HG03565 (cell line): ENCODE data around the gene CD7.
A peak's percentile ranks its signal among the peaks of the same experiment; 100 is the strongest.

Experiments used
- ATAC-seq: cut with Tn5 transposase; IDR thresholded peaks from one replicate; pipeline ENCODE4 v1.9.1; 2021; ENCODE audit warnings: mild to moderate bottlenecking, moderate library complexity; ENCODE audit not compliant: unreplicated experiment

The CD7 gene

GRCh38 chr17:82300707-82301270, 16.6 kb downstream of the CD7 start:
- ATAC-seq: no peak

DNA sequence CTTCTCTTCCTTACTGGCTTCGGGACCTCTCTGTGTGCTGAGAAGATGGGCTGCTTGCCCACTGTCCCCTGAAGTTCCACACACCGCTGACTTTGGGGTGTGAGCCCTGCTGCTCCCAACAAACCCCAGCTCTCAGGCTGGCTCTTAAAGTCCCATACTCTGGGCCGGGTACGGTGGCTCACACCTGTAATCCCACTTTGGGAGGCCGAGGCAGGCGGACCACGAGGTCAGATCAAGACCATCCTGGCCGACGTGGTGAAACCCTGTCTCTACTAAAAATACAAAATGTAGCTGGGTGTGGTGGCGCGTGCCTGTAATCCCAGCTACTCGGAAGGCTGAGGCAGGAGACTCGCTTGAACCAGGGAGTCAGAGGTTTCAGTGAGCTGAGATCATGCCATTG, 17.2 kb downstream of the CD7 start:
- ATAC-seq: no peak

DNA sequence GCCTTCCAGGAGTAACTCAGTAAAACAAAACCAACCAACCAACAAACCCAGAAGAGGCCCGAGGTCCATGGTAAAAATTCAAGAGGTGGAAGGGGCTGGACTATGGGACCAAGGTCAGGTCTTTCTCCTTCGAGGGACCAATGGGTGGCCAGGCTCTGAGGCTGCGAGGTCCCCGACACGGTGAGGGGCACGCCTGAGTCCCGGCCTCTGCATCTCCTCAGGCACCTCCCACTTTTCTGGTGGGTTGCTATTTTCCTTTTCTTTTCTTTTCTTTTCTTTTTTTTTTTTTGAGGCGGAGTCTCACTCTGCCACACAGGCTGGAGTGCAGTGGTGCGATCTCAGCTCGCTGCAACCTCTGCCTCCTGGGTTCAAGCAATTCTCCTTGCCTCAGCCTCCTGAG, 18.0 kb downstream of the CD7 start:
- no peak for ATAC-seq

- no peak for ATAC-seq
These were observed 18.6 kb downstream of the CD7 start for GRCh38 chr17:82298538-82299421.

DNA sequence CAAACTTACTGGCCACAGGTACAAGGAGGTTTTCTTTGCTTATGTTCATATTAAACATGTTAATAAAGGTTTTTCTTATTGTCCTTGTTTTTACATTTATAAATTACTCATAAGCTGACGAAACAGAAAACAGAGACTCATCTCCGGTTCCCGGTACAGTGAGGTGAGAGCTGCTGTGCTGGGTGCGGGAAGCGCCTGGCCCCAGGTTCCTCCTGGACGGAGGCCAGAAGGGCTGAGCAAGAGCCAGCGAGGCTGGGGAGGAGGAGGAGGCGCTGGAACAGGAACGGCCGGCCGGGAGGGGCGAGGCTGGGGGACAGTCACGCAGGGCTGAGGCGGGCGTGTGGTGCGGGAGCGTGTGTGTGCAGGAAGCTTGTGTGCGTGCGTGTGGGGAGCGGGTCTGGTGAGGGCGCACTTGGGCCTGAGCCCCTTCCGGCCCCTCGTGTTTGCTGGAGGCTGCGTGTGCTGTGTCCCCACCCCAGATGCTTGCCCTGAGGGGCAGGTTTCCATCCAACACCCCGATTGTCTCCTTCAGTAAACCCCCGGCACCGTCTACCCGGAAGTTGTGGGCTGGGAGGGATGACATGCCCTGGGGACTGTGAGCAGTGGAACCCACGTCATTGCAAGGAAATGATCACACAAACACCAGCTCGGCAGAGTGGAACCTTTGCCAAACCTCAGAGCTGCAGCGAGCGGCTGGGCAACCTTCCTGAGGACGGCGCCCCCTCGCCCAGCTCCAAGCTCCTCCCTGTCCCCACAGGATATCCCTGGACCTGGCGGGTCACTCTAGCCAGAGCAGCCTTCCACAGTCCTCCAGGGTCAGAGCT, 19.5 kb downstream of the CD7 start:
- peak; percentile 38 for ATAC-seq

DNA sequence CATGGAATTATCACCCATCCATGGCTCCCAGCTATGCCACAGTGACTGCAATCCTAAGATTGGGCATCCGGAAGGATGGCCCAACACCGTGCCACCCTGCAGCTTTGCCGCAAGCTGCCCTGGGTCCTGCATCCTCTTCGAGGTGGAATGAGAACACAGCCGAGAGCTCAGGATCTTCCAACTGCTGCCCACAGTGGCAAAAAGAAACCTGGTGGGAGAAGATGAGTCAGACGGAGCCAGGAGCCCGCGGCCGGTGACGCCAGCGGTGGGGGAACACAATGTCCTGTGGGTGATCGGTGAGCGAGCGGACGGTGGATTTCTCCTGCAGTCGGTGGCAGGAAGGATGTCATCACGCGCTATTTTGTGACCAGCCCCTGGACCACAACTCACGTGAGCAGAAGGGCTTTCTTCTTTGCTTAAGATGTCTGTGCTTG, 20.1 kb downstream of the CD7 start:
- peak; percentile 24 for ATAC-seq

GRCh38 chr17:82296511-82297279, 20.7 kb downstream of the CD7 start:
- no peak for ATAC-seq

GRCh38 chr17:82295472-82295814, 22.0 kb downstream of the CD7 start:
- no peak for ATAC-seq

GRCh38 chr17:82294064-82294773, 23.2 kb downstream of the CD7 start:
- ATAC-seq: no peak

GRCh38 chr17:82292251-82293154, 24.9 kb downstream of the CD7 start:
- peak; percentile 88 for ATAC-seq

GRCh38 chr17:82291582-82292250, 25.7 kb downstream of the CD7 start:
- ATAC-seq: no peak

- no peak for ATAC-seq
These were observed 29.3 kb downstream of the CD7 start for GRCh38 chr17:82287868-82288801.

DNA sequence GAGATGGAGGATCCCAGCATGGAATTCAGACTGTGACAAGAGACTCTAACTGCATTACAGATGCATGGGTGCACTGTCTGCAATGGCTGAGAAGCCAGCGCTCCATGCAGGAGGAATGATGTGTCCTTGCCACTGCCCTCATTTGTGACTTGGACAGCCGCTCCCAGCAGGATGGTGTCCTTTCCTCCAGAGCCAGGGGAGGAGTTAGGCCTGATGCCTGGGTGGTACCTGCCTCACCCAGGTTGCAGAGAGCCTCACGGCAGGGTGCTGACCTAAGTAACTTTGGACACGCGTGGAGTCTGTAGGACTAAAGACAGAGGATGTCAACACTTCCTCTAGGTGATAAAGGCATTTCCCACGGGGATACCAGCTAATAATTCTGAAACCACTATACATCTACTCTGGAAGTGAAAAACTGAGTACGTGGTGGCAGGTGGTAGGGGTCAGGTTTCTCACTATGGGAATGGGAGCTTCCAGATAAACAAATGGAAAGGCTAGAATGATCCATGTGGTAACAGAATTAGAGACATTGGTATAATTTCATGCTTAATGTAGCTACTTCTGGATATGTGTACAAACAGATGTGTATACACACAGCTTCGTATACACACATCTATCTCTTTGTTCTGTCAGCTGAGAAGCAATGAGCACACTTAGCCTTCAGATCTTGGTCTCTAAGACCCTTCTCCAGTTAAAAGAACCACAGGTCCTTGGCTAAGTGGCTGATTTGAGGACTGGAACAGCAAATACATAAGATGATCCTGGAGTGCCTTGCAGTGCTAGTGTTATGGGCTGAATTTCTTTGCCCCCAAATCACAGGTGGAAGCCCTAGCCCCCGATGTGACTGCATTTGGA, 30.2 kb downstream of the CD7 start:
- no peak for ATAC-seq

GRCh38 chr17:82285141-82285540, 32.3 kb downstream of the CD7 start:
- no peak for ATAC-seq

- no peak for ATAC-seq
These were observed 34.1 kb downstream of the CD7 start for GRCh38 chr17:82283208-82283749.
